ENCODE data around the gene WFDC2.
"Not testable (repeated sequence)": the region's sequence is repeated elsewhere in the genome, so short reads cannot be mapped to it uniquely, and the experiment has no call there.

WFDC2 gene

GRCh38 chr20:45452772-45453691 is 16.5 kb upstream of the WFDC2 start:
- no peak for DNase-seq

DNA sequence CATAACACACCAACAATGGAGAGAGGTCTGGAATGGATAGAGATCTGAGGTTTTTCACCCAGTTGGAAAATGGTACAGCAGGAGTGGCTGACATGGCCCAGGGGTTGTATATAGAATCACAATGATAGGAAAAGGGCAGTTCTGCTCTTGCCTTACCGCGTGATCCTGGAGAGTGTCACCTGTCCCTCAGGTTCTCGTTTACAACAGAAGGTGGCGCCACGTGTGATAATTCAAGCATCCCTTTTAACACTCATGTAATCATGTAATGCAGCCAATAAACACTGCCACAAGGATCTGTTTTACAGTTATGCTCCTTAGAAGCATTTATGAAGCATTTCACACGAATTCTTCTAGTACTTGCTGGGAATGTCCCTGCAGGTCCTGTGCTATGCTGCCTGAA is 12.9 kb upstream of the WFDC2 start:
- peak; percentile 64 for DNase-seq

GRCh38 chr20:45459606-45460005 is 9.9 kb upstream of the WFDC2 start:
- DNase-seq: peak; percentile 52

- no peak for DNase-seq
These were observed 8.3 kb upstream of the WFDC2 start for GRCh38 chr20:45461225-45461624.

DNA sequence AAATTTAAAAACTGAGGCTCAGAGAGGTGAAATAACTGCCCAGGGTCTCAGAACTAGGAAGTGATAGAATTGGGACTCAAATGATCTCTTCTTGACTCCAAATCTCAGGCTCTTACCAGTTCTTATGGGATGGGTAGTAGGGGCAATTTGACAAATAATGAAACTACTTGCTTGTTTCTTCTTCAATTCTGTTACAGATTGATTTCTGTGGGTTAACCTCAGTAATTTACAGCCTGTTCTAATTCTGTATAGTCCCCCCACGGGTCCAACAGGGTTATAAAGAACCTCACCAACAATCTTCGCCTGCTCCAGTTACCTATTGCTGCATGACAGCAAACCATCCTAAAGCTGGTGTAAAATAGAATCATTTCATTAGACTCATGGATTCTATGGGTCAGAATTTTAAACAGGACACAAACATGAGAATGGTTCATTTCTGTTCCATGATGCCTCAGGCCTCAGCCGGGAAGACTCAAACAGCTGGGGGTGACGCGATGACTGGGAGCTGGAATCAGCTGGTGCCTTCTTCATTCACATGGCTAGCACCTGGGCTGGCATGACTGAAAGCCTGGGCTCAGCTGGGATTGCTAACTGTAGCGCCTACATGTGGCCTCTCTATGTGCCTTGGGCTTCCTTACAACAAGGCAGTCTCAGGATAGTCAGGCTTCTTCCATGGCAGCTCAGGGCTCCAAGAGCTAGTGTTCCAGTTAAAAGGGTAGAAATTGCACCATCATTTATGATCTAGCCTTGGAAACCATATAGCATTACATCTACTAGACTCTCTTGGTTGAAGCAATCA is 6.6 kb upstream of the WFDC2 start:
- no peak for DNase-seq

GRCh38 chr20:45463709-45464108 is 5.8 kb upstream of the WFDC2 start:
- no peak for DNase-seq

DNA sequence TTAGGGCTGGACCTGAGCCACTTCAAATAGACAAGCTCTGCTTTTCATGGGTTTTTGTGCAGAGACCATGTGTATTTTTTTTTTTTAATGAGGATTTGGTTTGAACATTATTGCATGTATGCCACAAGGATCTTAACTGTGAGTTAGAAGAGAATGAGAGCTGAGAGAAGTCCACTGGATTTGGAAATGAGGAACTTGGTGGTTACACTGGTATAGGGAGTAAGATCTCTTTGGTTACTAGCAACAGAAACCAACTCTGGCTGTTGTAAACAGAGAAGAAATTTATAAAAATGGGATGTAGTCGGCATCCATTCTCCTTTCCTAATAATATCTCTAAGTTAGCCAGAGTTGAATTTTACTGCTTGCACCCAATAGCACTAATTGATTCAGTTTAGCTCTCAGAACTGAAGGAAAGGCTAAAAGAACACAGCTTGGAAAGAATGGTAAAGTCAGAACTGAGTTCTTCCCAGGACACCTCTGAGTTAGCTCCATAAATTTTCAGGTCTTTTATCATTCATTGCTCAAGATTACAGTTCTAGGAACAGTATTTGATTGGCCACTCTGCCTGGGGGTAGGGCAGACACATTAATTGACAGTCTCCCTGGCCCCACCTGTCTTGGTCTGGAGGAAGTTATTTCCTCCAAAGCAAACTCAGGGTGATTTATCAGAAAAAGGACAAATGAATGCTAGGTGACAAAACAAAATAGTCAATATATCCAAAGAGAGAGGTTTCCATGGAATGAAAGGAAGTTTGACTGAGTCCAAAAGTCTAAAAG is 3.9 kb upstream of the WFDC2 start:
- peak; percentile 54 for DNase-seq

DNA sequence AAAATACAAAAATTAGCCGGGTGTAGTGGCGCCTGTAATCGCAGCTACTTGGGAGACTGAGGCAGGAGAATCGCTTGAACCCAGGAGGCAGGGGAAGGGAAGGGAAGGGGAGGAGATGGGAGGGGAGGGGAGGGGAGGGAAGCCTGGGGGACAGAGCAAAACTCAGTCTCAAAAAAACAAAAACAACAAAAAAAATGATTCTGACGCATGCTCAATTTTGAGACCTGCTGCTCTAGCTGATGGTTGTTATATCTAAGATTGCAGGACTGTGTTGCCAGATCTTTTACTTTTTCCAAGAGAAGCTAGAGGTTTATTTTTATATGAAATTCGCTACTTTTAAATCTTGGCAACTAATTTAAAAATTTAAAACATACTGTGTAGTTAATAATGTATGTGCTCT is 2.4 kb upstream of the WFDC2 start:
- DNase-seq: no peak

- no peak for DNase-seq
These were observed 1.7 kb upstream of the WFDC2 start for GRCh38 chr20:45467861-45468260.

DNA sequence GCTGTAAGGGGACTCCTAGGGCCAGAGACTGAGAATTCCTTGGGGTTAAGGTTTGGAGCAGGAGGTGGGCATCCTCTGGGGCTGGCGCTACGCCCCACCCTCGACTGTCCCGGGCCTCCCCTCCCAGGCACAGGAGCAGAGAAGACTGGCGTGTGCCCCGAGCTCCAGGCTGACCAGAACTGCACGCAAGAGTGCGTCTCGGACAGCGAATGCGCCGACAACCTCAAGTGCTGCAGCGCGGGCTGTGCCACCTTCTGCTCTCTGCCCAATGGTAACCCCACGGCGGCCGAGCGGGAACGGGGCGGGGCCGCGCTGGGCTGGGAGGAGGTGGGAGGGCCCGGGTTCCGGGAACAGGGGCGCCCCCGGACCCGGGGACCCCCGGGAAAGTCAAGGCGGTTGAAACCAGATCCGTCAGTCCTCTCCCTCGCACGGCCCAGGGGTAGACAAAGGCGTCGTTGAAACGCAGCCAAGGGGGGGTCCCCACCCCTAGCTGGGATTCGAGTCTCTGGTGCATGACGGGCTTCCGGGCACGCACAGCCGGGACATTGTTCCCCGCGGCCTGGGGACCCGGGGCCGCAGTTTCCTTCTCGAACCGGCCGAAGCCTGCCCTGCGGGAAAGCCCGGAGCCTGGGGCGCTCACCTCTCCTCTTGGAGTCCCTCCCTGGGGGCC is 844 bp downstream of the WFDC2 start:
- peak; percentile 25 for DNase-seq

DNA sequence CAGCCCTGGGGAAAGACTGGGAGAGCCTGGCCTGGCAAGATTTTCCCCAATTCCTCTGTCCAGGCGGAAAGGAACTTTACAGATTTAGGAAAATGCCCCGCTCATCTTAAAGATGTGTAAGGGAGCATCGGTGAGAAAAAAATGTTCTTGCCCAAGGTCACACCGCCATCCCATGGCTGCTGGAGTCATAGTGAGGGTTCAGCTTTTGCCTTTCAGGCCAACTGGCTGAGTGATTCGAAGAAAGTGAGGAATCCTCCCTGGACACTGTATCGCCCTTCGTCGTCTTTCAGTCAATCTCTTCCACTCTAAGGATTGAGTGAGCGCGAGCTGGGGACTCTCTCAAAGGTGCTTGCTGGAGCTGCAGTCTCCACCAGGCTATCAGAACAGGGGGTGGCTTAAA is 1.4 kb downstream of the WFDC2 start:
- DNase-seq: peak; percentile 35

DNA sequence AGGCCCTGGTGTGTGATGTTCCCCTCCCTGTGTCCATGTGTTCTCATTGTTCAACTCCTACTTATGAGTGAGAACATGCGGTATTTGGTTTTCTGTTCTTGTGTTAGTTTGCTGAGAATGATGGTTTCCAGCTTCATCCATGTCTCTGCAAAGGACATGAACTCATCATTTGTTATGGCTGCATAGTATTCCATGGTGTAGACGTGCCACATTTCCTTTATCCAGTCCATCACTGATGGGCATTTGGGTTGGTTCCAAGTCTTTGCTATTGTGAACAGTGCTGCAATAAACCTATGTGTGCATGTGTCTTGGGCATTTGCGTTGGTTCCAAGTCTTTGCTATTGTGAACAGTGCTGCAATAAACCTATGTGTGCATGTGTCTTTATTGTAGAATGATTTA is 2.7 kb downstream of the WFDC2 start:
- not testable (repeated sequence) for DNase-seq

GRCh38 chr20:45477530-45478148 is 8.1 kb downstream of the WFDC2 start:
- not testable (repeated sequence) for DNase-seq

- DNase-seq: no peak
These were observed 10.3 kb downstream of the WFDC2 start for GRCh38 chr20:45479822-45480221.

DNA sequence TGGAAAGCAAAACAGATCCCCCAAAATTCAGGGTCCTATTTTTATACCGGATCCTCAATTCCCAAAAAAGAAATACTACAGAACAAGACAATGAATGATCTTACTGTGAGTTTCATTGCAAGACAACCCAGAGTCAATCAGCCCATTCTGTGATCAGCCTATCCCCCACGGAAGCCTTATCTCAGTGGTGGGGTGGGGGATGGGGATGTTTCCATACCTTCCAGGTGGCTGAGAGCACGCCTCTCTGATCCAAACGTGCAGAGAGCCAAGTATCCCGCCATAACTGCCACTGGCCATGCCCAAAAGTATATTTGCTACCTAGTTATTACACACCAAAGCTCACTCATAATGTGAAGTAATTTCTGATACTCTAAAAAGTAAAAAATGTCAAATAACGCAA is 15.1 kb downstream of the WFDC2 start:
- no peak for DNase-seq

DNA sequence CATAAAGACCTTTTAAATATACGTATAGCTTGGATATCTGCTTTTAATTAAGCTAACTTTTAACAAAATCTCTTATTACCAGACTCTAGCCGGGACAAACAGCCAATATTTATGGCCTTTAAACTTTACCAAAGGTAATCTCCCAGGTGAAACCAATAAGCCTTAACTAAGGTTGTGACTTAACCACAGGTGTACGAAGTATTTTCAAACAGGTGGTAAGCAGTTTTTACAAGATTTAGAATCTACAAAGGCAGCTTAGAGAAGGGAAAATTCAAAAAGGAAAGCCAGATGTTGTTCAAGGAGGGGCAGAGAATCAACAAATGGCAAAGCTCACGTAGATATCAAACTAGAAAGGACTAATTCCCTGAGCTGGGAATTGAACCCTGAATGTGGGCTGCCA is 15.8 kb downstream of the WFDC2 start:
- no peak for DNase-seq

DNA sequence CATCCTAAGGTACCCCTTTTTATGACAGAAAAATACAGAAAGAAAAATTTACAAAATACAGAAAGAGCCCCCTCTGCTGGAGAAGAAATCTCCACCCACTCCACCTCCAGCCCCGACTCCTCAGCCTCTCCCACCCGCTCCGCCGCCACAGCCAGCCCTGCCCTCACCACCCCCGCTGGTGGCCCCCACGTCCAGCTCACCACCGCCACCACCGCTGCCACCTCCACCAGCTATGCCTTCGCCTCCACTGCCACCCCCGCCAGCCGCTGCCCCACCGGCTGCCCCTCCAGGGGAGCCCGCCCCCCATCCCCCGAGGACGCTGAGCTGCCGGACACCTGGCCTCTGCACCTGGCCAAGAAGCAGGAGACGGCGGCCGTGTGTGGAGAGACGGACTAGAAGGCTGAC is 17.7 kb downstream of the WFDC2 start:
- DNase-seq: peak; percentile 45

DNA sequence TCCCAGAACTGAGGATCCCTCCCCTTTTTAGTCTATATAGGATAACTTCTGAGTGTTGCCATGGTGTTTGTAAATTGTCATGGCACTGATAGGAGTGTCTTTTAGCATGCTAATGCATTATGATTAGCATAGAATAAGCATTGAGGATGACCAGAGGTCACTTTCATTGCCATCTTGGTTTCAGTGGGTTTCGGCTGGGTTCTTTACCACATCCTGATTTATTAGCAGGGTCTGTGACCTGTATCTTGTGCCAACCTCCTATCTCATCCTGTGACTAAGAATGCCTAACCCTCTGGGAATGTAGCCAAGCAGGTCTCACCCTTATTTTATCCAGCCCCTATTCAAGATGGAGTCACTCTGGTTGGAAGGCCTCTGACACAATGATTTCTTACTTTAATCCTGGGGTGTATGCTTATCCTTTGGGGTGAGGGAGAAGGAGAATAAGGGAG is 19.6 kb downstream of the WFDC2 start:
- no peak for DNase-seq

GRCh38 chr20:45495501-45495941 is 26.0 kb downstream of the WFDC2 start:
- DNase-seq: peak; percentile 12

DNA sequence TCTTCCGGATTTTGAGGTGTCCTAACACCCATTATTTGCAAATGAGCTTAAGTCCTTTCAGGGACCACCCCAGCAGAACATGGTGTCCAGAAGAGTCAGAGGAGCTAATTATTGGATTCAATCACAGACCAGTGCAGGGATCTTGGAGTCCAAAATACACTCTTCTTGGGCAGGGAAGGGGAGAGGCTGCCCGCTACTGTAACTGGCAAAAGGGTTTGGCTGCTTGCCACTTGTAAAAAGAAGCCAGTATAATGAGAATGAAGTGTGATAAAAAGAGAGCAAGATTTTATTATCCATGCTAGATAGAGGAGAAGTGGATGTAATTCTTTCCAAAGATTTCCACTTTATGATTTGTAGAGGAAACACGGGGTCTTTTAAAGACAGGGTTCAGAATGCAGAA is 26.6 kb downstream of the WFDC2 start:
- DNase-seq: no peak

DNA sequence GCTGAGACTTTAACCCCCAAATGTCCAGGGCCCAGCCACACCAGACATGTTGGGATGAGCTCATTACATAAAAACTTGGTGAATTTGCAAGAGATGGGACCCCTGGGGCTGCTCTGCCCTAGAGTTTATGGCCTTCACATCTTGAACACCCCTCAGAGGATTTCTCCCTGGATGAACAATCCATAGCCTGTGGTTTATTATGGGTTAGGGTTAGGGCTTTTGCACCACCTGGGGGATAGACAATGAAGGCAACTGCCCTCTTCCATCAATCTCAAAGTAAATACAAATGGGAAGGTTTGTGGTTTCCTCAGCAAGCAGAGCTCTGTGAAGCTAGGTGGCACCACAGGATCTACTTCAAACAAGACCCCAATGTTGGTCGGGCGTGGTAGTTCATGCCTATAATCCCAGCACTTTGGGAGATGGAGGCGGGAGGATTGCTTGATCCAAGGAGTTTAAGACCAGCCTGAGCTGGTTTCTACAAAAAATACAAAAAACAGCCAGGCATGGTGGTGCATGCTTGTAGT is 28.5 kb downstream of the WFDC2 start:
- DNase-seq: no peak

DNA sequence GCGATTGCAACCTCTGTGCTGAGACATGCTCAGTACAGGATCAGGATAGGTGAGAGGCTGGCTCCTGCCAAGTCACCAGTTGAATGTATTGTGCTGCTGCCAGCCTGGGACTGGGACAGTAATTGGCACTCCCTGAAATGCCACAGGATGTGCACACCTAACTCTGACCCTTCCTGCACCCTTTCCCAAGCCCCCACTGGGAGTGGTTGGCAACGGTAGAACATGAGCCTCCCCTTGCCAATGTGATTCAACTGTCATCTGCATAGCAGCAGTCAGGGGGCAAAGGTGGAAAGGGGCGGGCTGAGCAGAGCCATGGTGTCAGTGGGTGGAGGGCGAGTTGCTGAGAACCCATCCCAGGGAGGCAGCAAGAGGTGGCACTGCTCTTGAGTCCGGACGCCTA is 30.5 kb downstream of the WFDC2 start:
- no peak for DNase-seq

All from hematopoietic multipotent progenitor cell treated with erythropoietin and hydrocortisone succinate and interleukin-3 and kit ligand, for 4 days (in vitro differentiated cells).